ENCODE data around the gene KCNK1. TPM values are rescaled to one million over a fixed set of nuclear protein-coding genes. Genes with fewer than 3 reads are reported as not detected.
A peak's percentile ranks its signal among the peaks of the same experiment; 100 is the strongest.
"Not testable (repeated sequence)": the region's sequence is repeated elsewhere in the genome, so short reads cannot be mapped to it uniquely, and the experiment has no call there.

KCNK1 gene
- total RNA-seq, 1 donor from 2014 or later = 0.37 TPM

GRCh38 chr1:233614173-233614742 lies 352 bp downstream of the KCNK1 start:
- no peaks in the 10 kb centered on the region for H3K9me3 Mint-ChIP-seq (ENCODE audit: low read depth)
- no peak overlapping the region for H3K27ac Mint-ChIP-seq (ENCODE audit: unreplicated experiment)
- H3K4me1 Mint-ChIP-seq (ENCODE audit: low read depth) = peaks cover 10% of the 10 kb centered on the region
- TF ChIP-seq CTCF (IDR thresholded peaks at IDR 0.05) = no peak
- H3K27me3 Mint-ChIP-seq (ENCODE audit: low read depth) = peaks cover 59% of the 10 kb centered on the region
- DNase-seq (ENCODE audit: low spot score) = no peak
- H3K36me3 Mint-ChIP-seq (ENCODE audit: low read depth) = no peaks in the 10 kb centered on the region
- peak overlapping the region; percentile 72 for H3K4me3 Mint-ChIP-seq (ENCODE audit: unreplicated experiment)

GRCh38 chr1:233614743-233615521 lies 1.0 kb downstream of the KCNK1 start:
- TF ChIP-seq CTCF (IDR thresholded peaks at IDR 0.05) = no peak
- Mint-ChIP-seq H3K36me3 (ENCODE audit: low read depth) (no peaks in the 10 kb centered on the region), H3K4me1 (ENCODE audit: low read depth) (peaks cover 10% of the 10 kb centered on the region), H3K27me3 (ENCODE audit: low read depth) (peaks cover 56% of the 10 kb centered on the region), H3K9me3 (ENCODE audit: low read depth) (no peaks in the 10 kb centered on the region), H3K27ac (ENCODE audit: unreplicated experiment) (no peak overlapping the region), H3K4me3 (ENCODE audit: unreplicated experiment) (peak overlapping the region; percentile 52)
- DNase-seq (ENCODE audit: low spot score) = no peak

- Mint-ChIP-seq H3K4me3 (ENCODE audit: unreplicated experiment) (no peak overlapping the region), H3K4me1 (ENCODE audit: low read depth) (peaks cover 10% of the 10 kb centered on the region), H3K27me3 (ENCODE audit: low read depth) (peaks cover 55% of the 10 kb centered on the region), H3K27ac (ENCODE audit: unreplicated experiment) (no peak overlapping the region), H3K36me3 (ENCODE audit: low read depth) (no peaks in the 10 kb centered on the region), H3K9me3 (ENCODE audit: low read depth) (no peaks in the 10 kb centered on the region)
- DNase-seq (ENCODE audit: low spot score) = no peak
- no peak for TF ChIP-seq CTCF (IDR thresholded peaks at IDR 0.05)
These were observed 1.7 kb downstream of the KCNK1 start for GRCh38 chr1:233615571-233615970.

- peaks cover 42% of the 10 kb centered on the region for H3K27me3 Mint-ChIP-seq (ENCODE audit: low read depth)
- H3K9me3 Mint-ChIP-seq (ENCODE audit: low read depth) = no peaks in the 10 kb centered on the region
- no peak overlapping the region for H3K4me3 Mint-ChIP-seq (ENCODE audit: unreplicated experiment)
- no peak for TF ChIP-seq CTCF (IDR thresholded peaks at IDR 0.05)
- H3K4me1 Mint-ChIP-seq (ENCODE audit: low read depth) = peaks cover 10% of the 10 kb centered on the region
- no peaks in the 10 kb centered on the region for H3K36me3 Mint-ChIP-seq (ENCODE audit: low read depth)
- no peak overlapping the region for H3K27ac Mint-ChIP-seq (ENCODE audit: unreplicated experiment)
- DNase-seq (ENCODE audit: low spot score) = no peak
These were observed 3.1 kb downstream of the KCNK1 start for GRCh38 chr1:233617025-233617424.

- H3K27ac Mint-ChIP-seq (ENCODE audit: unreplicated experiment); H3K36me3 Mint-ChIP-seq (ENCODE audit: low read depth): not testable (repeated sequence)
These were observed 5.5 kb downstream of the KCNK1 start for GRCh38 chr1:233619414-233619813.

More at GRCh38 chr1:233619414-233619813, 5.5 kb downstream of the KCNK1 start:
- DNase-seq (ENCODE audit: low spot score); H3K9me3 Mint-ChIP-seq (ENCODE audit: low read depth); H3K4me1 Mint-ChIP-seq (ENCODE audit: low read depth); H3K4me3 Mint-ChIP-seq (ENCODE audit: unreplicated experiment): not testable (repeated sequence)
- peaks cover 36% of the 10 kb centered on the region for H3K27me3 Mint-ChIP-seq (ENCODE audit: low read depth)
